ENCODE results near the gene PSMD11. TPM values are rescaled to one million over a fixed set of nuclear protein-coding genes. Genes with fewer than 3 reads are reported as not detected.

PSMD11 gene
- total RNA-seq, 1 experiment from 2014 or later, result 169 TPM

GRCh38 chr17:32452281-32452680 lies 8.0 kb downstream of the PSMD11 start:
- no peak for DNase-seq
- WGBS (ENCODE audit: extremely low coverage, insufficient read length, low lambda C conversion rate), result no CpG with 5 or more reads among the region's 1 CpG

More at GRCh38 chr17:32452281-32452680, 8.0 kb downstream of the PSMD11 start:
- no peak overlapping the region for H2AK5ac ChIP-seq (ENCODE audit: insufficient read length, low read length)
- H2BK12ac ChIP-seq (ENCODE audit: insufficient read length, low read depth, low read length), result no peak overlapping the region
- H3K4me1 Mint-ChIP-seq, result no peaks in the 10 kb centered on the region
- H2BK20ac ChIP-seq (ENCODE audit: low read depth, low read length, poor library complexity, severe bottlenecking), result no peak overlapping the region
- H3K9ac ChIP-seq (ENCODE audit: extremely low read depth, insufficient read length, low read length), result no peak overlapping the region
- no peak overlapping the region for H2BK120ac ChIP-seq (ENCODE audit: low read depth, low read length, poor library complexity, severe bottlenecking)
- H3K23ac ChIP-seq (ENCODE audit: insufficient read length, low read depth, low read length), result no peak overlapping the region
- no peak overlapping the region for H3K4me2 ChIP-seq (ENCODE audit: insufficient read depth, insufficient read length, low read length)
- no peak overlapping the region for H3T11ph ChIP-seq (ENCODE audit: low read length)
- no peaks in the 10 kb centered on the region for H3K27me3 ChIP-seq (ENCODE audit: insufficient read depth, low read length)
- no peak overlapping the region for H4K5ac ChIP-seq (ENCODE audit: insufficient read length, low read depth, low read length)
- H3K4me3 Mint-ChIP-seq, result no peak overlapping the region
- no peak overlapping the region for H2BK15ac ChIP-seq (ENCODE audit: low read depth, low read length)
- no peaks in the 10 kb centered on the region for H4K20me1 ChIP-seq (ENCODE audit: control insufficient read depth, insufficient read depth, insufficient read length)
- TF ChIP-seq CTCF (conservative IDR thresholded peaks at IDR 0.05), result no peak
- H3K27me3 Mint-ChIP-seq (ENCODE audit: low read depth), result no peaks in the 10 kb centered on the region
- H3K79me2 ChIP-seq (ENCODE audit: insufficient read depth, low read length), result no peaks in the 10 kb centered on the region; the same call in 1 of the 2 replicates
- H4K8ac ChIP-seq (replicated peaks; ENCODE audit: insufficient read length, low read depth, low read length), result no peak overlapping the region
- H3K23me2 ChIP-seq (ENCODE audit: insufficient read length, low read depth, low read length, poor library complexity, severe bottlenecking), result no peaks in the 10 kb centered on the region
- H3K27ac ChIP-seq (ENCODE audit: insufficient read length, low read depth, low read length), result no peak overlapping the region
- no peak overlapping the region for H3K4ac ChIP-seq (ENCODE audit: low read depth, low read length)
- no peak overlapping the region for H3K18ac ChIP-seq (ENCODE audit: insufficient read length, low read depth, low read length)
- H2BK5ac ChIP-seq (ENCODE audit: insufficient read length, low read length), result no peak overlapping the region
- no peak overlapping the region for H2AFZ ChIP-seq (ENCODE audit: low read length)
- no peaks in the 10 kb centered on the region for H3K4me1 ChIP-seq (ENCODE audit: insufficient read depth, low read length)
- H4K91ac ChIP-seq (ENCODE audit: insufficient read length, low read depth, low read length), result no peak overlapping the region
- no peaks in the 10 kb centered on the region for H3K9me3 ChIP-seq (ENCODE audit: control insufficient read depth, low read depth, low read length)
- H3K27ac Mint-ChIP-seq, result no peak overlapping the region
- no peaks in the 10 kb centered on the region for H3K9me3 Mint-ChIP-seq
- H3K56ac ChIP-seq (ENCODE audit: insufficient read length, low read depth, low read length), result no peak overlapping the region
- peaks cover 56 to 90% (median 77%) of the 10 kb centered on the region in 3 experiments; a peak in 6 of 7 replicates for H3K36me3 Mint-ChIP-seq (ENCODE audit: insufficient read depth in 1 of 3, low read depth in 3 of 3)
- H3K14ac ChIP-seq (ENCODE audit: insufficient read depth, low read length), result no peak overlapping the region
- H3K79me1 ChIP-seq (ENCODE audit: insufficient read depth, low read depth, low read length, poor library complexity, severe bottlenecking), result peaks cover 11% of the 10 kb centered on the region
